ENCODE data around the gene MAP3K14. TPM values are rescaled to one million over a fixed set of nuclear protein-coding genes. Genes with fewer than 3 reads are reported as not detected.

The MAP3K14 gene
- total RNA-seq, 1 donor from 2014 or later: 11.5 TPM

DNA sequence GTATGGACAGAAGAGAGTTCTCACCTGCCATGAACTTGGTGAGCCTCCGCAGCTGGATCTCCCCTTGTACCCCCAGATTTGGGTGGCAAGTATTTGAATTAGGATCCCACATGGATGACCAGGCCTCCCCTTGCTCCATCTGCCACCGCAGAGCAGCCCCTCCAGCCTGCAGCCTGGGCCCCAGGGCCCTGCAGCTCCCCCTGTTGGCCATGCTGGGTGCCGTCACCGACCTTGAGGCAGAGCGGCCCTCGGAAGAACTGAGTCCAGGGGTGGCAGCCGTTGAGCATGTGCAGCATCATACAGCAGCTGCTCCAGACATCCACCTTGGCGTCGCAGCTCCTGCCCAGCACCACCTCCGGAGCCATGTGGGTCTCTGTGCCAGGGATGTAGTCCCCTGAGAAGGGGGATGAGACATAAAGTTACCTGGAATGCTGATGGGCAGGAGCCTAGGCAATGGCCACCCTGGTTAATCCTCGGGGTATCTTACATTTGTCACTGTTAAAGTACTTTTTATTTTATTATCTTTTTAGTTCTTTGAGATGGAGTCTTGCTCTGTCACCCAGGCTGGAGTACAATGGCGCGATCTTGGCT, 45.9 kb downstream of the MAP3K14 start:
- Mint-ChIP-seq H3K4me1 (no peaks in the 10 kb centered on the region), H3K9me3 (no peaks in the 10 kb centered on the region), H3K27me3 (ENCODE audit: low read depth) (no peaks in the 10 kb centered on the region), H3K27ac (ENCODE audit: unreplicated experiment) (no peak overlapping the region), H3K36me3 (ENCODE audit: low read depth) (peaks cover 6% of the 10 kb centered on the region), H3K4me3 (no peak overlapping the region)
- DNase-seq (ENCODE audit: low read depth, low spot score): peak; percentile 34
- TF ChIP-seq CTCF (conservative IDR thresholded peaks at IDR 0.05): peak; percentile 63

DNA sequence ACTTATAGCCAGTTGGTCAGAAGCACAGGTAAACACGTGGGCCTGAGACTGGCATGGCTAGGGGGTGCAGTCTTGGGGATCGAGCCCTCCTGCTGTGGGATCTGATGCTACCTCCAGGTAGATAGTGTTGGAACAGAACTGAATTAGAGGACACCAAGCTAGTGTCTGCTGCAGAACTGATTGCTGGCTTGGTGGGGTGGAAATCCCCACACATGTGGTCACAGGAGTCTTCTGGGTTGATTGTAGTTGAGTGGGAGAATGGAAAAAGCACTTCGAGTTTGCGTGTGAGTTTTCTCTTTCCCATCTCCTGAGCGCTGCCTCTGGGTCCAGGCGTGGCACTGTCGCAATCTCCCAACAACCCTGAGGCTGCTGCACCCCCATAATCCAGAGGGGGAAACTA, 46.9 kb downstream of the MAP3K14 start:
- no peak for TF ChIP-seq CTCF (conservative IDR thresholded peaks at IDR 0.05)
- Mint-ChIP-seq H3K9me3 (no peaks in the 10 kb centered on the region), H3K27me3 (ENCODE audit: low read depth) (no peaks in the 10 kb centered on the region), H3K27ac (ENCODE audit: unreplicated experiment) (no peak overlapping the region), H3K36me3 (ENCODE audit: low read depth) (peaks cover 6% of the 10 kb centered on the region), H3K4me3 (no peak overlapping the region), H3K4me1 (no peaks in the 10 kb centered on the region)
- DNase-seq (ENCODE audit: low read depth, low spot score): no peak

DNA sequence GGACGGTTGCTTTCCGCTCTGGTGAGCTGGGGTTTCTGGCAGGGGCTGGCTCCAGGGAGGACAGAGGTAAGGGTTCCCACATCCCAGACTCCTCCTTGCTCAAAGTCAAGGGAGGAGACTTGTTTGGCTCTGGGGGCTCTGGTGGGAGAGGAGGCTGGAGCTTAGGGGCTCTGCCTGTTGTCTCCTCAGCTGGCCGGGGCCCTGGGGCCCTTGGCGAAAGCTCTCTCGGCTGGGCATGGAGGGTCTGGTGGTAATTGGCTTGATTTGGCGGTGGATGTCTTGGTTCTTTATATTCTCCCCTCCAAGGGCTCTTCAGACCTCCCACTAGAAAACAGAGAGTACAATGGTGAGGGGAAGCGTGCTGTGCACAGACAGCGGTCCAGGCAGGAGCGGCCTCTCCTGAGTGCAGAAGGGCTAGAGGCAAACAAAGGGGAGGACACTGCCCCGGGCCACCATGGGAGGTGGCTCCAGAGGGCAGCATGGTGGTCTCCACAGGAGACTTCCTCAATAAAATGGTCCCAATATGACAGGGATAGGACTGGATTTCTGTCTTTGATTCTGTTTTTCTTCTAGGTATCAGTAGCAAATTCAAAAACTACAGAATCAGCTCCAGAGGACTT, 49.3 kb downstream of the MAP3K14 start:
- no peak for TF ChIP-seq CTCF (conservative IDR thresholded peaks at IDR 0.05)
- Mint-ChIP-seq H3K9me3 (no peaks in the 10 kb centered on the region), H3K36me3 (ENCODE audit: low read depth) (peaks cover 6% of the 10 kb centered on the region), H3K27ac (ENCODE audit: unreplicated experiment) (no peak overlapping the region), H3K27me3 (ENCODE audit: low read depth) (peaks cover 2% of the 10 kb centered on the region), H3K4me1 (peaks cover 6% of the 10 kb centered on the region), H3K4me3 (no peak overlapping the region)
- no peak for DNase-seq (ENCODE audit: low read depth, low spot score)

GRCh38 chr17:45266372-45266926, 50.4 kb downstream of the MAP3K14 start:
- DNase-seq (ENCODE audit: low read depth, low spot score): no peak
- no peak overlapping the region for H3K4me3 Mint-ChIP-seq
- H3K36me3 Mint-ChIP-seq (ENCODE audit: low read depth): peaks cover 6% of the 10 kb centered on the region
- no peak overlapping the region for H3K27ac Mint-ChIP-seq (ENCODE audit: unreplicated experiment)
- H3K4me1 Mint-ChIP-seq: peaks cover 6% of the 10 kb centered on the region
- no peaks in the 10 kb centered on the region for H3K9me3 Mint-ChIP-seq
- peaks cover 3% of the 10 kb centered on the region for H3K27me3 Mint-ChIP-seq (ENCODE audit: low read depth)
- no peak for TF ChIP-seq CTCF (conservative IDR thresholded peaks at IDR 0.05)

DNA sequence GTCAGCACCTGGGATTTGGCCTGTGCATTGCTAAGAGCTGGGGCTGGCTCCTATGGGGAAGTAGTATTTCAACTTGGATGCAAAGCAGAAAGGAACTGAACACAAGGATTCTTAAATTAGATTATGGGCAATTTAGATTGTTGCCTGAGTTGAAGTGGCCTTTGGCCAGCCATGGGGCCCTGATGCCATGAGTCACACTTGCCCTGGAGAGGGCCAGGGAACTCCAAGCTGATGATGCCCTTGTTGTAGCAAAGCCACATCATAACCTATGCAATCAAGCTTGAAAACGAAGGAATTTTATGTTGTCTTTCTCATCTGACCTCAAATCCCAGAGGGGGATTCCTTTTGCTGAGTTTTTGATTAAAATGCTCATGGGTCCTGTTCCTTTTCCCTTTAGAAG, 51.0 kb downstream of the MAP3K14 start:
- peaks cover 6% of the 10 kb centered on the region for H3K4me1 Mint-ChIP-seq

More for the DNA sequence above, 51.0 kb downstream of the MAP3K14 start:
- no peak for TF ChIP-seq CTCF (conservative IDR thresholded peaks at IDR 0.05)
- no peaks in the 10 kb centered on the region for H3K9me3 Mint-ChIP-seq
- H3K27ac Mint-ChIP-seq (ENCODE audit: unreplicated experiment): no peak overlapping the region
- peak overlapping the region; percentile 31 for H3K4me3 Mint-ChIP-seq
- H3K27me3 Mint-ChIP-seq (ENCODE audit: low read depth): peaks cover 8% of the 10 kb centered on the region
- no peak for DNase-seq (ENCODE audit: low read depth, low spot score)
- peaks cover 6% of the 10 kb centered on the region for H3K36me3 Mint-ChIP-seq (ENCODE audit: low read depth)
